Ishikawa (cell line): ENCODE data around the gene SLC33A1.

Experiments used
- CEBPB ChIP-seq: IDR thresholded peaks from 2 replicates; pipeline ENCODE4 v1.6.1; 2012
- CREB1 ChIP-seq: IDR thresholded peaks from 2 replicates; pipeline ENCODE4 v1.6.1; 2012; ENCODE audit warnings: low read depth
- EGR1 ChIP-seq: IDR thresholded peaks from 2 replicates; pipeline ENCODE4 v1.6.1; 2012
- EP300 ChIP-seq: IDR thresholded peaks from 2 replicates; pipeline ENCODE4 v1.6.1; 2012; ENCODE audit warnings: borderline replicate concordance
- FOXM1 ChIP-seq: IDR thresholded peaks from 2 replicates; pipeline ENCODE4 v1.6.1; 2012; ENCODE audit warnings: low read depth, borderline replicate concordance
- NFIC ChIP-seq: IDR thresholded peaks from 2 replicates; pipeline ENCODE4 v1.6.1; 2012
- RAD21 ChIP-seq: IDR thresholded peaks from 2 replicates; pipeline ENCODE4 v1.6.1; 2012; ENCODE audit warnings: low read depth
- REST ChIP-seq: IDR thresholded peaks from 2 replicates; pipeline ENCODE4 v1.6.1; 2012; ENCODE audit warnings: low read depth, mild to moderate bottlenecking
- TAF1 ChIP-seq: IDR thresholded peaks from 2 replicates; pipeline ENCODE4 v1.6.1; 2012; ENCODE audit warnings: low read depth, mild to moderate bottlenecking
- TCF12 ChIP-seq: IDR thresholded peaks from 2 replicates; pipeline ENCODE4 v1.6.1; 2012; ENCODE audit warnings: low read depth
- TEAD4 ChIP-seq: IDR thresholded peaks from 2 replicates; pipeline ENCODE4 v1.6.1; 2012
- YY1 ChIP-seq: IDR thresholded peaks from 2 replicates; pipeline ENCODE4 v1.6.1; 2012; ENCODE audit warnings: low read depth
- ZBTB7A ChIP-seq: IDR thresholded peaks from 2 replicates; pipeline ENCODE4 v1.6.1; 2012; ENCODE audit warnings: low read depth
- TF ChIP-seq, protein P1 (sequence below): IDR thresholded peaks from 2 replicates; pipeline ENCODE4 v1.6.1; 2012
- TF ChIP-seq, protein P2 (sequence below): IDR thresholded peaks from 2 replicates; pipeline ENCODE4 v1.6.1; 2012

The SLC33A1 gene

GRCh38 chr3:155847993-155848392 is 6.2 kb downstream of the SLC33A1 start:
- TF ChIP-seq ZBTB7A: no peak
- no peak for TF ChIP-seq YY1
- no peak for TF ChIP-seq CREB1
- TF ChIP-seq REST: no peak
- TF ChIP-seq RAD21: no peak
- TF ChIP-seq NFIC: no peak
- no peak for TF ChIP-seq EP300
- TF ChIP-seq TEAD4: no peak
- no peak for TF ChIP-seq TCF12
- TF ChIP-seq CEBPB: no peak
- TF ChIP-seq EGR1: no peak

DNA sequence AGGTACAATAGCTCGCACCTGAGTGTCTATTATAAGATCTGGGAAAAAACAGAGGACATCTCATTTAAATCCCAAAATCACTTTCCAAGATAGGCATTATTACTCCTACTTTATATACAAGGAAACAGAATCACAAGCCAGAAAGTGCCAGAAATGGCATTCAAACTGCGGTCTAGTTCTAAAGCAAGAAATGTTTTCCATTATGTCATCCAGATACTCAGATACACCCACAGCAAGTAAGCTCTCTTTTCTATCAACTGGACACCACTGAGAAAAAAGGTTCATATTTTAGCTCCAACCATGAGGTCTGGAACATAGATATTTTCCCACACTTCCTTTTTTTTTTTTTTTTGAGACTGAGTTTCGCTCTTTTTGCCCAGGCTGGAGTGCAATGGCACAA is 8.1 kb downstream of the SLC33A1 start:
- no peak for TF ChIP-seq REST
- no peak for TF ChIP-seq CREB1
- TF ChIP-seq TAF1: no peak
- TF ChIP-seq, protein P1, sequence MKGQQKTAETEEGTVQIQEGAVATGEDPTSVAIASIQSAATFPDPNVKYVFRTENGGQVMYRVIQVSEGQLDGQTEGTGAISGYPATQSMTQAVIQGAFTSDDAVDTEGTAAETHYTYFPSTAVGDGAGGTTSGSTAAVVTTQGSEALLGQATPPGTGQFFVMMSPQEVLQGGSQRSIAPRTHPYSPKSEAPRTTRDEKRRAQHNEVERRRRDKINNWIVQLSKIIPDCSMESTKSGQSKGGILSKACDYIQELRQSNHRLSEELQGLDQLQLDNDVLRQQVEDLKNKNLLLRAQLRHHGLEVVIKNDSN: no peak
- no peak for TF ChIP-seq TEAD4
- TF ChIP-seq ZBTB7A: no peak
- TF ChIP-seq TCF12: no peak
- TF ChIP-seq FOXM1: no peak
- TF ChIP-seq, protein P2, sequence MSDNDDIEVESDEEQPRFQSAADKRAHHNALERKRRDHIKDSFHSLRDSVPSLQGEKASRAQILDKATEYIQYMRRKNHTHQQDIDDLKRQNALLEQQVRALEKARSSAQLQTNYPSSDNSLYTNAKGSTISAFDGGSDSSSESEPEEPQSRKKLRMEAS: no peak
- TF ChIP-seq RAD21: no peak

DNA sequence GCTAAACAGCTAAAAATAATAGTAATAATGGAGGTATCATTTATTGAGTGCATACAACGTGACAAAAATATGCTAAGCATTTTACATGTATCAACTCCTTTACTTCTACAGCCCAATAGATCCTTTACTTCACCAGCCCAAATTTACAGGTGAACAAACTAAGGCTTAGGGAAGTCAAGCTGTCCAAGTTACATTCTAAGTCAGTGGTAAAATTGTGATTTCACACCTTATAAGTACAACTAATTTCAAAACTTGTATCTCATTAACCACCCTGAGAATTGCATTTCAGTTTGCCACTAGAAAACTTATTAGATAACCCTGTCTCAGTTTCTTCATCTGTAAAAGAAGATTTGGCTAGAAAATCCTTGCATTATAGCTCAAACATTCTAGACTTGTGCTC is 10.7 kb downstream of the SLC33A1 start:
- no peak for TF ChIP-seq NFIC

- no peak for TF ChIP-seq CEBPB
- TF ChIP-seq ZBTB7A: no peak
- TF ChIP-seq TAF1: no peak
- no peak for TF ChIP-seq YY1
- TF ChIP-seq, protein P2: no peak
- no peak for TF ChIP-seq FOXM1
- no peak for TF ChIP-seq EGR1
- TF ChIP-seq CREB1: no peak
- TF ChIP-seq RAD21: no peak
- TF ChIP-seq EP300: no peak
- no peak for TF ChIP-seq NFIC
- TF ChIP-seq TEAD4: no peak
- TF ChIP-seq REST: no peak
- no peak for TF ChIP-seq TCF12
- TF ChIP-seq, protein P1: no peak
These were observed 18.7 kb downstream of the SLC33A1 start for GRCh38 chr3:155835341-155836071.

- TF ChIP-seq CEBPB (no peak), EP300 (no peak), RAD21 (no peak), TEAD4 (no peak), NFIC (no peak), YY1 (no peak), FOXM1 (no peak), EGR1 (no peak), ZBTB7A (no peak), TAF1 (no peak), REST (no peak), TCF12 (no peak), CREB1 (no peak)
- TF ChIP-seq, protein P2: no peak
- TF ChIP-seq, protein P1: no peak
These were observed 39.1 kb downstream of the SLC33A1 start for GRCh38 chr3:155815030-155815545.
